Measurements from ENCODE around the gene CARD8. TPM values are rescaled to one million over a fixed set of nuclear protein-coding genes. Genes with fewer than 3 reads are reported as not detected.

The CARD8 gene
- total and polyA plus RNA-seq, 2 of the 8 experiments (the other 6 are each of a cell fraction or from before 2014, with no cell fraction given): 8.9 to 24.4 TPM

GRCh38 chr19:48274938-48275337 lies 19.2 kb upstream of the CARD8 start:
- no peak overlapping the region for H4K5ac ChIP-seq (ENCODE audit: insufficient read length, low read depth, low read length)
- H3K27ac ChIP-seq (ENCODE audit: low read depth, low read length): no peak overlapping the region
- no peak overlapping the region for H3K4ac ChIP-seq (replicated peaks; ENCODE audit: insufficient read length, low read depth, low read length)
- TF ChIP-seq BCL11A (IDR thresholded peaks at IDR 0.05; ENCODE audit: low read depth in 2 of 2, low read length in 2 of 2): no peak
- H2BK12ac ChIP-seq (ENCODE audit: low read depth, low read length): no peak overlapping the region
- H3K36me3 ChIP-seq (ENCODE audit: control insufficient read depth in 2 of 4, insufficient read depth in 4 of 4, low read length in 3 of 4): peaks cover 0 to 5% (median 3%) of the 10 kb centered on the region in 4 experiments; a peak in 4 of 8 replicates
- H2BK5ac ChIP-seq (ENCODE audit: low read depth, low read length): no peak overlapping the region
- H3K14ac ChIP-seq (ENCODE audit: insufficient read length): no peak overlapping the region
- no peak overlapping the region for H2BK20ac ChIP-seq (ENCODE audit: low read length)
- H3K27me3 ChIP-seq (replicated peaks in 1 of 4; ENCODE audit: control insufficient read depth in 3 of 4, extremely low read depth in 1 of 4, insufficient read depth in 3 of 4, low read length in 3 of 4): no peaks in the 10 kb centered on the region
- H3K23me2 ChIP-seq (ENCODE audit: low read depth, low read length): peaks cover 3% of the 10 kb centered on the region
- H3K4me3 ChIP-seq (ENCODE audit: extremely low read depth in 1 of 4, insufficient read depth in 2 of 4, low read depth in 3 of 4, low read length in 4 of 4): no peak overlapping the region
- no peaks in the 10 kb centered on the region for H3K9me3 ChIP-seq (ENCODE audit: insufficient read depth in 2 of 2, low read depth in 1 of 2, low read length in 1 of 2)
- H4K20me1 ChIP-seq (replicated peaks in 1 of 2; ENCODE audit: control insufficient read depth in 1 of 2, insufficient read depth in 2 of 2, low read length in 2 of 2): peaks cover 0 to 2% of the 10 kb centered on the region in 2 experiments
- peaks cover 0 to 34% of the 10 kb centered on the region in 2 experiments; a peak in 2 of 4 replicates for H3K79me2 ChIP-seq (ENCODE audit: control insufficient read depth in 1 of 2, insufficient read depth in 2 of 2, low read length in 2 of 2)
- no peak overlapping the region for H3K9ac ChIP-seq (replicated peaks in 1 of 4; ENCODE audit: extremely low read depth in 1 of 4, low read depth in 3 of 4, low read length in 3 of 4)
- CTCF ChIA-PET (ENCODE audit: partially characterized antibody): interaction anchor here (0.6 to 17.9 kb wide), 2 partner anchors 15 to 1924 kb away, joined by 3 to 212 read pairs; no protein-coding TSS in a partner anchor
- H2AFZ ChIP-seq (ENCODE audit: low read length): no peak overlapping the region
- H3K18ac ChIP-seq (ENCODE audit: extremely low read depth, low read length): no peak overlapping the region
- no peak overlapping the region for H3K56ac ChIP-seq (replicated peaks; ENCODE audit: insufficient read length, low read depth, low read length)
- H3K23ac ChIP-seq (ENCODE audit: insufficient read length): no peak overlapping the region
- no peak overlapping the region for H3K4me2 ChIP-seq (ENCODE audit: insufficient read depth in 1 of 2, low read depth in 2 of 2, low read length in 2 of 2)
- H2AK5ac ChIP-seq (ENCODE audit: low read depth, low read length): no peak overlapping the region
- no peak overlapping the region for H2BK120ac ChIP-seq (replicated peaks; ENCODE audit: low read depth, low read length)
- FAIRE-seq (no peak), DNase-seq (ENCODE audit: low read depth in 1 of 2, low spot score in 2 of 2) (no peak)
- peaks cover 0 to 4% (median 2%) of the 10 kb centered on the region in 4 experiments; a peak in 2 of 7 replicates for H3K4me1 ChIP-seq (replicated peaks in 1 of 4; ENCODE audit: control insufficient read depth in 3 of 4, insufficient read depth in 4 of 4, low read length in 3 of 4)
- H4K8ac ChIP-seq (ENCODE audit: extremely low read depth, insufficient read depth, low read length): no peak overlapping the region
- no peak overlapping the region for H4K91ac ChIP-seq (replicated peaks; ENCODE audit: insufficient read length, low read length)
- peaks cover 3% of the 10 kb centered on the region; the same call in 1 of the 2 replicates for H3K79me1 ChIP-seq (ENCODE audit: low read depth, low read length)
- WGBS, 2 experiments (ENCODE audit: extremely low coverage in 1 of 2, insufficient coverage in 1 of 2, insufficient read length in 1 of 2, insufficient replicate concordance in 2 of 2, low coverage in 1 of 2, low lambda C conversion rate in 2 of 2, missing lambda C conversion rate in 1 of 2): 74% methylated on average over 5 of the region's 6 CpGs; no CpG with 5 or more reads in 1 of the 2 experiments
- no peak overlapping the region for H2BK15ac ChIP-seq (ENCODE audit: low read length)
- POLR2A ChIA-PET (ENCODE audit: partially characterized antibody): interaction anchor here (0.9 to 5.2 kb wide), 2 partner anchors 12 to 15 kb away, joined by 3 to 35 read pairs; no protein-coding TSS in a partner anchor

Measured in H1 (cell line).